ENCODE results near the gene DOCK8. TPM values are rescaled to one million over a fixed set of nuclear protein-coding genes. Genes with fewer than 3 reads are reported as not detected.

Gene DOCK8
- total and polyA plus RNA-seq, 10 of the 15 experiments (the other 5 are each of a cell fraction or from before 2014, with no cell fraction given), result 35.4 to 100 (median 44.7) TPM

- intact Hi-C loops (cut with micrococcal nuclease; ENCODE audit: unreplicated experiment) (no loop called here), in situ Hi-C loops (cut with MboI) (no loop called here)
- RAD21 ChIA-PET (ENCODE audit: unreplicated experiment), result no interaction called here
- Histone ChIP-seq H3K27ac (ENCODE audit: control insufficient read depth, insufficient read depth) (no peak overlapping the region), H3K9me3 (replicated peaks; ENCODE audit: control insufficient read depth, insufficient read depth, low read length) (no peaks in the 10 kb centered on the region), H3K27me3 (replicated peaks in 1 of 2; ENCODE audit: control insufficient read depth in 2 of 2, insufficient read depth in 2 of 2, low read length in 1 of 2) (no peaks in the 10 kb centered on the region), H3K4me3 (no peak overlapping the region), H3K9ac (ENCODE audit: control insufficient read depth, insufficient read depth, low read length) (no peak overlapping the region), H3K36me3 (ENCODE audit: control insufficient read depth in 2 of 2, insufficient read depth in 2 of 2, low read length in 1 of 2) (peaks cover 19 to 67% of the 10 kb centered on the region in 2 experiments), H2AFZ (ENCODE audit: control insufficient read depth, low read depth, low read length) (no peak overlapping the region), H3K4me2 (ENCODE audit: control insufficient read depth, insufficient read depth) (no peak overlapping the region), H3K4me1 (ENCODE audit: control insufficient read depth, insufficient read depth, low read length) (no peaks in the 10 kb centered on the region), H4K20me1 (ENCODE audit: control insufficient read depth, insufficient read depth) (no peaks in the 10 kb centered on the region), H3K79me2 (ENCODE audit: control insufficient read depth, insufficient read depth, low read length) (no peaks in the 10 kb centered on the region)
- SMC1A ChIA-PET (ENCODE audit: uncharacterized antibody, unreplicated experiment), result no interaction called here
- no peak for TF ChIP-seq E4F1 (IDR thresholded peaks at IDR 0.05; ENCODE audit: borderline replicate concordance, partially characterized antibody)
- TF ChIP-seq, protein P1, sequence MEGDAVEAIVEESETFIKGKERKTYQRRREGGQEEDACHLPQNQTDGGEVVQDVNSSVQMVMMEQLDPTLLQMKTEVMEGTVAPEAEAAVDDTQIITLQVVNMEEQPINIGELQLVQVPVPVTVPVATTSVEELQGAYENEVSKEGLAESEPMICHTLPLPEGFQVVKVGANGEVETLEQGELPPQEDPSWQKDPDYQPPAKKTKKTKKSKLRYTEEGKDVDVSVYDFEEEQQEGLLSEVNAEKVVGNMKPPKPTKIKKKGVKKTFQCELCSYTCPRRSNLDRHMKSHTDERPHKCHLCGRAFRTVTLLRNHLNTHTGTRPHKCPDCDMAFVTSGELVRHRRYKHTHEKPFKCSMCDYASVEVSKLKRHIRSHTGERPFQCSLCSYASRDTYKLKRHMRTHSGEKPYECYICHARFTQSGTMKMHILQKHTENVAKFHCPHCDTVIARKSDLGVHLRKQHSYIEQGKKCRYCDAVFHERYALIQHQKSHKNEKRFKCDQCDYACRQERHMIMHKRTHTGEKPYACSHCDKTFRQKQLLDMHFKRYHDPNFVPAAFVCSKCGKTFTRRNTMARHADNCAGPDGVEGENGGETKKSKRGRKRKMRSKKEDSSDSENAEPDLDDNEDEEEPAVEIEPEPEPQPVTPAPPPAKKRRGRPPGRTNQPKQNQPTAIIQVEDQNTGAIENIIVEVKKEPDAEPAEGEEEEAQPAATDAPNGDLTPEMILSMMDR (IDR thresholded peaks at IDR 0.05 in 2 of 3, conservative IDR thresholded peaks at IDR 0.05 in 1 of 3; ENCODE audit: control insufficient read depth in 2 of 3, extremely low read depth in 1 of 3, insufficient read depth in 1 of 3, low read depth in 3 of 3, low read length in 3 of 3), result no peak
- TF ChIP-seq, protein P2, sequence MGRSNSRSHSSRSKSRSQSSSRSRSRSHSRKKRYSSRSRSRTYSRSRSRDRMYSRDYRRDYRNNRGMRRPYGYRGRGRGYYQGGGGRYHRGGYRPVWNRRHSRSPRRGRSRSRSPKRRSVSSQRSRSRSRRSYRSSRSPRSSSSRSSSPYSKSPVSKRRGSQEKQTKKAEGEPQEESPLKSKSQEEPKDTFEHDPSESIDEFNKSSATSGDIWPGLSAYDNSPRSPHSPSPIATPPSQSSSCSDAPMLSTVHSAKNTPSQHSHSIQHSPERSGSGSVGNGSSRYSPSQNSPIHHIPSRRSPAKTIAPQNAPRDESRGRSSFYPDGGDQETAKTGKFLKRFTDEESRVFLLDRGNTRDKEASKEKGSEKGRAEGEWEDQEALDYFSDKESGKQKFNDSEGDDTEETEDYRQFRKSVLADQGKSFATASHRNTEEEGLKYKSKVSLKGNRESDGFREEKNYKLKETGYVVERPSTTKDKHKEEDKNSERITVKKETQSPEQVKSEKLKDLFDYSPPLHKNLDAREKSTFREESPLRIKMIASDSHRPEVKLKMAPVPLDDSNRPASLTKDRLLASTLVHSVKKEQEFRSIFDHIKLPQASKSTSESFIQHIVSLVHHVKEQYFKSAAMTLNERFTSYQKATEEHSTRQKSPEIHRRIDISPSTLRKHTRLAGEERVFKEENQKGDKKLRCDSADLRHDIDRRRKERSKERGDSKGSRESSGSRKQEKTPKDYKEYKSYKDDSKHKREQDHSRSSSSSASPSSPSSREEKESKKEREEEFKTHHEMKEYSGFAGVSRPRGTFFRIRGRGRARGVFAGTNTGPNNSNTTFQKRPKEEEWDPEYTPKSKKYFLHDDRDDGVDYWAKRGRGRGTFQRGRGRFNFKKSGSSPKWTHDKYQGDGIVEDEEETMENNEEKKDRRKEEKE (IDR thresholded peaks at IDR 0.05), result no peak
- TF ChIP-seq NR2C1 (IDR thresholded peaks at IDR 0.05), result no peak
- TF ChIP-seq EGR1 (IDR thresholded peaks at IDR 0.05; ENCODE audit: borderline replicate concordance in 1 of 2, low read depth in 2 of 2, low read length in 2 of 2), result no peak
- TF ChIP-seq RAD51 (IDR thresholded peaks at IDR 0.05), result no peak
- no peak for FAIRE-seq
- ATAC-seq, result no peak
- DNase-seq (ENCODE audit: low read depth, low spot score), result no peak
- WGBS (ENCODE audit: insufficient coverage, insufficient replicate concordance, low lambda C conversion rate, missing lambda C conversion rate), result 84% methylated on average over 20 of the region's 20 CpGs
- POLR2A ChIA-PET, result no interaction called here
- CTCF ChIA-PET, result no interaction called here
- no TSS peak for BruUV-seq (replicated peaks)
Measured at GRCh38 chr9:438961-439768, 224.5 kb downstream of the DOCK8 start.

Measured in GM12878 (cell line).